MM.1S (cell line): ENCODE results near the gene PRKD2.

Experiments used
- DNase-seq: peaks from one replicate; pipeline ENCODE4 v3.0.0-alpha.2; 2015
- H2AFZ ChIP-seq: fragments of 300-600 bp; sonication (generic); 2 replicates; pipeline ENCODE4 v1.6.0; 2016; ENCODE audit warnings: antibody characterized with exemption, low read length
- H3F3A ChIP-seq: fragments of 300-600 bp; sonication (generic); 2 replicates; pipeline ENCODE4 v1.6.1; 2016; ENCODE audit warnings: mild to moderate bottlenecking, antibody characterized with exemption, low read length, moderate library complexity, mixed read lengths; ENCODE audit not compliant: insufficient read depth
- H3K27ac ChIP-seq: fragments of 300-600 bp; sonication (generic); 2 replicates; pipeline ENCODE4 v1.5.1; 2016; ENCODE audit warnings: mild to moderate bottlenecking, low read length
- H3K27me3 ChIP-seq: fragments of 300-600 bp; sonication (generic); replicated peaks from 2 replicates; pipeline ENCODE4 v1.6.0; 2016; ENCODE audit warnings: low read length; ENCODE audit not compliant: insufficient read depth
- H3K36me3 ChIP-seq: fragments of 300-600 bp; sonication (generic); replicated peaks from 2 replicates; pipeline ENCODE4 v1.6.1; 2016; ENCODE audit warnings: mild to moderate bottlenecking, low read length, mixed read lengths; ENCODE audit not compliant: insufficient read depth
- H3K4me1 ChIP-seq: fragments of 300-600 bp; sonication (generic); 2 replicates; pipeline ENCODE4 v1.6.1; 2016; ENCODE audit warnings: low read length, mixed read lengths
- H3K4me2 ChIP-seq: fragments of 300-600 bp; sonication (generic); 2 replicates; pipeline ENCODE4 v1.6.0; 2016; ENCODE audit warnings: low read depth, low read length
- H3K4me3 ChIP-seq: fragments of 300-600 bp; sonication (generic); 2 replicates; pipeline ENCODE4 v1.5.1; 2016; ENCODE audit warnings: low read length, mixed read lengths
- H3K79me2 ChIP-seq: fragments of 300-600 bp; sonication (generic); 2 replicates; pipeline ENCODE4 v1.6.1; 2016; ENCODE audit warnings: mixed run types, low read length, mixed read lengths
- H3K9ac ChIP-seq: fragments of 300-600 bp; sonication (generic); 2 replicates; pipeline ENCODE4 v1.6.1; 2016; ENCODE audit warnings: low read length, mixed read lengths
- H3K9me2 ChIP-seq: fragments of 300-600 bp; sonication (generic); replicated peaks from 2 replicates; pipeline ENCODE4 v1.6.1; 2016; ENCODE audit warnings: mild to moderate bottlenecking, low read length, mixed read lengths; ENCODE audit not compliant: insufficient read depth
- H3K9me3 ChIP-seq: fragments of 300-600 bp; sonication (generic); replicated peaks from 2 replicates; pipeline ENCODE4 v1.6.1; 2016; ENCODE audit warnings: mild to moderate bottlenecking, low read length, mixed read lengths; ENCODE audit not compliant: insufficient read depth
- H4K20me1 ChIP-seq: fragments of 300-600 bp; sonication (generic); 2 replicates; pipeline ENCODE4 v1.6.1; 2016; ENCODE audit warnings: mild to moderate bottlenecking, low read length, moderate library complexity, mixed read lengths; ENCODE audit not compliant: insufficient read depth
- EZH2 ChIP-seq: fragments of 300-600 bp; sonication (generic); optimal IDR thresholded peaks from 2 replicates; pipeline ENCODE3; 2017; ENCODE audit warnings: low read depth, mild to moderate bottlenecking, antibody characterized with exemption, low read length, mixed read lengths
- EZH2phosphoT487 ChIP-seq: fragments of 300-600 bp; sonication (generic); IDR thresholded peaks from 2 replicates; pipeline ENCODE4 v1.6.1; 2018; ENCODE audit warnings: antibody characterized with exemption, low read length
- TF ChIP-seq, protein P1 (sequence below): fragments of 300-600 bp; sonication (generic); IDR thresholded peaks from 2 replicates; pipeline ENCODE4 v1.5.1; 2016; ENCODE audit warnings: antibody characterized with exemption, low read length, mixed read lengths

PRKD2 gene

DNA sequence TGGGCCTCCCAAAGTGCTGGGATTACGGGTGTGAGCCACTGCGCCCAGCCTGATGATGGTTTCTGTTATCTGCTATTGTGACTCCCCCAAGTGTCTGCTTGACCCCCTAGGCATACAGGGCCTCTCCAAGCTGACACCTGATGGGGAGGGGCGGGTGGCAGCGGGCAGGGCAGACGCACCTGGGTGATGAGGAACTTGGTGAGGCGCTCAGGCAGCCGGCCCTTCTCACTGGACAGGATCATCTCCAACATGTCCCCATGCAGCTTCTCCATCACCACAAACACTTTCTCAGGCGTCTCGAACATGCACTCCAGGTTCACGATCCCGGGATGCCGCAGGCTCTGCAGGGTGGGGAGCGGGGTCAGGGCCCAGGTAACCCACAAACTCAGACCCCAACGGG lies 27.6 kb downstream of the PRKD2 start:
- Histone ChIP-seq H3F3A (peaks cover 2% of the 10 kb centered on the region; the same call in 1 of the 2 replicates), H3K9me2 (no peaks in the 10 kb centered on the region), H3K79me2 (peaks cover 51% of the 10 kb centered on the region), H3K36me3 (peaks cover 23% of the 10 kb centered on the region), H3K4me2 (no peak overlapping the region), H2AFZ (no peak overlapping the region), H3K9ac (no peak overlapping the region), H3K27ac (no peak overlapping the region), H3K9me3 (no peaks in the 10 kb centered on the region), H3K4me1 (no peaks in the 10 kb centered on the region), H3K4me3 (no peak overlapping the region), H3K27me3 (no peaks in the 10 kb centered on the region), H4K20me1 (no peaks in the 10 kb centered on the region)
- TF ChIP-seq EZH2 (no peak), EZH2phosphoT487 (no peak)
- TF ChIP-seq, protein P1, sequence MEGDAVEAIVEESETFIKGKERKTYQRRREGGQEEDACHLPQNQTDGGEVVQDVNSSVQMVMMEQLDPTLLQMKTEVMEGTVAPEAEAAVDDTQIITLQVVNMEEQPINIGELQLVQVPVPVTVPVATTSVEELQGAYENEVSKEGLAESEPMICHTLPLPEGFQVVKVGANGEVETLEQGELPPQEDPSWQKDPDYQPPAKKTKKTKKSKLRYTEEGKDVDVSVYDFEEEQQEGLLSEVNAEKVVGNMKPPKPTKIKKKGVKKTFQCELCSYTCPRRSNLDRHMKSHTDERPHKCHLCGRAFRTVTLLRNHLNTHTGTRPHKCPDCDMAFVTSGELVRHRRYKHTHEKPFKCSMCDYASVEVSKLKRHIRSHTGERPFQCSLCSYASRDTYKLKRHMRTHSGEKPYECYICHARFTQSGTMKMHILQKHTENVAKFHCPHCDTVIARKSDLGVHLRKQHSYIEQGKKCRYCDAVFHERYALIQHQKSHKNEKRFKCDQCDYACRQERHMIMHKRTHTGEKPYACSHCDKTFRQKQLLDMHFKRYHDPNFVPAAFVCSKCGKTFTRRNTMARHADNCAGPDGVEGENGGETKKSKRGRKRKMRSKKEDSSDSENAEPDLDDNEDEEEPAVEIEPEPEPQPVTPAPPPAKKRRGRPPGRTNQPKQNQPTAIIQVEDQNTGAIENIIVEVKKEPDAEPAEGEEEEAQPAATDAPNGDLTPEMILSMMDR = no peak
- no peak for DNase-seq

DNA sequence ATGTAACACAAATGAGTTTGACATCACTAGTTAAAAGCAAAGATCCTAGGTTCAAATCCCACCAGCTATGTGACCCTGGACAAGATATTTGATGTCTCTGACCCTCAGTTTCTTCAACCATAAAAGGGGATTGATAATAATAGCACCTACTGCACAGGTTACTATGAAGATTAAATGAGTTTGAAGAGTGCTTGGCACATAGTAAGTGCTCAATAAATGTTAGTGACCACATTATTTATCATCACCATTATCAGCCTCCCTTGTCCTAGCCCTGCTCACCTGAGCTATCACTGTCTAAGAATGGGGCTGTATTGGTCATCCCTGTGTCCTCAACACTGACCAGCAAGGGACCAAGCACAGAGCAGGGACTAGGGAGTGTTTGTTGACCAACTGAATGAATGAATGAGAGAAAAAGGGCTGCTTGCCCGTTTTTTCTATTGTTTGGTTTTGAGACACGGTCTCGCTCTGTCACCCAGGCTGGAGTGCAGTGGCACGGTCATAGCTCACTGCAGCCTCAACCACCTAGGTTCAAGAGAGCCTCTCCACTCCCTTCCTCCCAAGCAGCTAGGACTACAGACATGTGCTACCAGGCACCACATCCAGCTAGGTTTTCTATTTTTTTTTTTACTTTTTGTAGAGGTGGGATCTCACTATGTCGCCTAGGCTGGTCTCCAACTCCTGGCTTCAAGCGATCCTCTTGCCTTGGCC lies 29.3 kb downstream of the PRKD2 start:
- no peak for DNase-seq
- Histone ChIP-seq H2AFZ (no peak overlapping the region), H4K20me1 (no peaks in the 10 kb centered on the region), H3K9me2 (no peaks in the 10 kb centered on the region), H3K9me3 (no peaks in the 10 kb centered on the region), H3K27ac (no peak overlapping the region), H3K4me3 (no peak overlapping the region), H3K4me2 (no peak overlapping the region), H3K9ac (no peak overlapping the region), H3K4me1 (no peaks in the 10 kb centered on the region), H3F3A (peaks cover under 1% of the 10 kb centered on the region; the same call in 1 of the 2 replicates), H3K27me3 (no peaks in the 10 kb centered on the region), H3K36me3 (peaks cover 14% of the 10 kb centered on the region), H3K79me2 (peaks cover 49% of the 10 kb centered on the region)
- TF ChIP-seq EZH2 = no peak
- TF ChIP-seq, protein P1 = no peak
- TF ChIP-seq EZH2phosphoT487 = no peak

DNA sequence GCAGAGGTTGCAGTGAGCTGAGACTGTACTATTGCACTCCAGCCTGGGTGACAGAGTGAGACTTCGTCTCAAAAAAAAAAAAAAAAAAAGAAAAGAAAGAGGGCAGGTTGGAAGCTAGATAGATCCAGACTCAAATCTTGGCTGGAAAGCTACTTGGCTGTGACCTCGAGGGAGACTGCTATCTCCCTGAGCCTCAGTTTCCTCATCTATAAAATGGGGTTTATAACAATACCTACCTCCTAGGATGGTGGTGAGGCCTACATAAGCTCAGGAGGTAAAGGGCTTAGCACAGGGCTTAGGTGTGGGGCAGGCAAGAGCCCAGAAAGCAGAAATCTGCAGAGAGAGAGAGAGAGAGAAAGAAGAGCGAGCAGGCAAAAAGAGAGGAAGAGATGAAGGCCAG lies 31.7 kb downstream of the PRKD2 start:
- H3K27me3 ChIP-seq = no peaks in the 10 kb centered on the region
- H3K9me2 ChIP-seq = no peaks in the 10 kb centered on the region
- no peak overlapping the region for H2AFZ ChIP-seq
- no peak overlapping the region for H3K27ac ChIP-seq
- H3F3A ChIP-seq = no peaks in the 10 kb centered on the region
- no peak overlapping the region for H3K4me2 ChIP-seq
- H3K9ac ChIP-seq = no peak overlapping the region
- peaks cover 8% of the 10 kb centered on the region for H3K36me3 ChIP-seq
- H3K79me2 ChIP-seq = peaks cover 28% of the 10 kb centered on the region
- no peak for DNase-seq
- TF ChIP-seq EZH2 (no peak), EZH2phosphoT487 (no peak)
- TF ChIP-seq, protein P1 = no peak
- no peaks in the 10 kb centered on the region for H3K9me3 ChIP-seq
- no peak overlapping the region for H3K4me3 ChIP-seq
- no peaks in the 10 kb centered on the region for H4K20me1 ChIP-seq
- H3K4me1 ChIP-seq = no peaks in the 10 kb centered on the region
